ENCODE measurements around the gene INPP4A. TPM values are rescaled to one million over a fixed set of nuclear protein-coding genes. Genes with fewer than 3 reads are reported as not detected.

Gene INPP4A
- total and polyA plus RNA-seq, 9 of the 15 experiments (the other 6 are each of a cell fraction or from before 2014, with no cell fraction given), result 1.8 to 15.7 (median 8.3) TPM

DNA sequence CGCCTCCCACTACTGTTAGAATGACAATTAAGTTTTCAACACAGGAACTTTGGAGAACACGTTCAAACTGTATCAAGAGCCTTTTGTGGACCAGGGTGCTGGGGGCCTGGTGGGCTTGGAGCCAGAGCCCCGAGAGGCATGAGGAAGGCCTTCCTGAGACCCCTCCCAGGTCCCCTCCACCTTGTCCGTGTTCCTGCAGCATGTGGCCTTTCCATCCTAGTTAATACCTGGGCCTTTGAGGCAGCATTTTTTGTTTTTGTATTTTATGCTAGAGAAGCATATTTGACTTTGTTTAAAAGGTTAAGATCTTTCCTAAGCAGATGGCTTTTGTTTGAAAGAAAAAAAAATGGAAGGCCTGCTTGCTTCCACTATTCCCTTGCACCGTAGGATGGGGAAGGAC lies 68.0 kb downstream of the INPP4A start:
- in situ Hi-C loops (cut with MboI), result no loop called here
- H3K9me1 ChIP-seq (ENCODE audit: control insufficient read depth, insufficient read depth, low read length), result peaks cover 6% of the 10 kb centered on the region
- H4K20me1 ChIP-seq (replicated peaks; ENCODE audit: control insufficient read depth, insufficient read depth, low read length), result no peaks in the 10 kb centered on the region
- H3K27ac ChIP-seq (ENCODE audit: extremely low read depth, low read depth, low read length), result no peak overlapping the region
- H2AFZ ChIP-seq (ENCODE audit: low read depth, low read length), result no peak overlapping the region
- ATAC-seq (no peak), DNase-seq (ENCODE audit: extremely low read depth in 1 of 4, low spot score in 3 of 4) (peak in 1 of 4 experiments; percentile 13), FAIRE-seq (no peak)
- CTCF ChIA-PET (ENCODE audit: low intra/inter-chr PET ratio), result no interaction called here
- H3K4me3 ChIP-seq, result no peak overlapping the region
- POLR2A ChIA-PET, result no interaction called here
- H3K9ac ChIP-seq (ENCODE audit: insufficient read depth in 1 of 2, low read depth in 2 of 2, low read length in 2 of 2), result no peak overlapping the region
- peaks cover 53 to 60% of the 10 kb centered on the region in 2 experiments for H3K4me1 ChIP-seq (replicated peaks in 1 of 2; ENCODE audit: control insufficient read depth in 2 of 2, insufficient read depth in 2 of 2, low read length in 2 of 2)
- TF ChIP-seq MTA3 (IDR thresholded peaks at IDR 0.05; ENCODE audit: borderline replicate concordance) (no peak), ZNF316 (IDR thresholded peaks at IDR 0.05) (peak; percentile 58)
- no peaks in the 10 kb centered on the region for H3K36me3 ChIP-seq (ENCODE audit: control insufficient read depth, insufficient read depth, low read length)
- peaks cover 18% of the 10 kb centered on the region; the same call in 2 of the 3 replicates for H3K79me2 ChIP-seq (ENCODE audit: control insufficient read depth, insufficient read depth, low read length)
- no peak overlapping the region; the same call in 1 of the 2 replicates for H3K4me2 ChIP-seq (ENCODE audit: insufficient read depth, low read length)
- no peaks in the 10 kb centered on the region for H3K9me3 ChIP-seq (replicated peaks; ENCODE audit: control insufficient read depth, insufficient read depth, low read depth, low read length)
- no peaks in the 10 kb centered on the region for H3K27me3 ChIP-seq (ENCODE audit: control insufficient read depth in 2 of 2, insufficient read depth in 2 of 2, low read length in 2 of 2)
- no TSS peak for BruUV-seq (replicated peaks)
- intact Hi-C loops (cut with micrococcal nuclease), result no loop called here
- WGBS (ENCODE audit: insufficient coverage, low coverage, missing lambda C conversion rate), result 69% methylated on average over 5 of the region's 5 CpGs

DNA sequence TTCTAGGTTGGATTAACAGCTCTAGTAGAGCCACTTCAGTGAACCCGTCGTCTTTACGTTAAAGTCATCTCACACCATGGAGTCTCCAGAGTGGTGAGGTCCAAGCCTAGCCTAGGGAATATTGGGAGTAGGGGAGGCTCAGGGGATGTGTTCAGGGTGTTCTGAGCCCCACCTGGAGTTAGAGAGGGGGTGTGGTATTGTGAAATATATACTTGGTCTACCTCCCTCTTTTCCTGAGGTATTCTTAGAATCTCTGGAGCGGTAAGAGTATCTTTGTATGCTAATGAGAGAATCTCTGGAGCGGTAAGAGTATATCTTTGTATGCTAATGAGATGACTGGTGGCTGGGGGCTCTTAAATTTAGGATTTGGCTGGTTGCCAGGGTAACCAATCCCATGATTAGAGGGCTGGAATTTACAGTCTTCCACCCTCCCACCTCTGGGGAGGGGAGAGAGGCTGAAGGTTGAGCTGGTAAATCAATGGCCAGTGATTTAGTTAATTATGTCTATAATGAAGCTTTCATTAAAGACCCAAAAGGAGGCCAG lies 69.5 kb downstream of the INPP4A start:
- FAIRE-seq, result no peak

More for the DNA sequence above, 69.5 kb downstream of the INPP4A start:
- Histone ChIP-seq H3K27ac (ENCODE audit: extremely low read depth, low read depth, low read length) (no peak overlapping the region), H3K4me2 (ENCODE audit: insufficient read depth, low read length) (no peak overlapping the region), H3K4me1 (replicated peaks in 1 of 2; ENCODE audit: control insufficient read depth in 2 of 2, insufficient read depth in 2 of 2, low read length in 2 of 2) (peaks cover 39 to 50% of the 10 kb centered on the region in 2 experiments), H3K9me3 (replicated peaks; ENCODE audit: control insufficient read depth, insufficient read depth, low read depth, low read length) (no peaks in the 10 kb centered on the region), H3K36me3 (ENCODE audit: control insufficient read depth, insufficient read depth, low read length) (no peaks in the 10 kb centered on the region), H3K27me3 (ENCODE audit: control insufficient read depth in 2 of 2, insufficient read depth in 2 of 2, low read length in 2 of 2) (no peaks in the 10 kb centered on the region), H3K9me1 (ENCODE audit: control insufficient read depth, insufficient read depth, low read length) (no peaks in the 10 kb centered on the region), H2AFZ (ENCODE audit: low read depth, low read length) (no peak overlapping the region), H4K20me1 (replicated peaks; ENCODE audit: control insufficient read depth, insufficient read depth, low read length) (no peaks in the 10 kb centered on the region), H3K79me2 (ENCODE audit: control insufficient read depth, insufficient read depth, low read length) (peaks cover 8% of the 10 kb centered on the region; the same call in 2 of the 3 replicates), H3K9ac (ENCODE audit: insufficient read depth in 1 of 2, low read depth in 2 of 2, low read length in 2 of 2) (no peak overlapping the region), H3K4me3 (no peak overlapping the region)
- intact Hi-C loops (cut with micrococcal nuclease), result no loop called here
- 74% methylated on average over 5 of the region's 5 CpGs for WGBS (ENCODE audit: insufficient coverage, low coverage, missing lambda C conversion rate)
- no peak for TF ChIP-seq TAF1 (IDR thresholded peaks at IDR 0.05; ENCODE audit: control insufficient read depth, extremely low read depth, insufficient read depth, low read length, severe bottlenecking)
- TF ChIP-seq NFIC (IDR thresholded peaks at IDR 0.05), result peak; percentile 85
- no peak for TF ChIP-seq ZNF589 (CRISPR knock-in tag; IDR thresholded peaks at IDR 0.05; ENCODE audit: low read depth)
- no peak for TF ChIP-seq ZNF551 (CRISPR knock-in tag; IDR thresholded peaks at IDR 0.05)
- TF ChIP-seq MYNN (IDR thresholded peaks at IDR 0.05), result no peak
- no peak for TF ChIP-seq MYNN (CRISPR knock-in tag; IDR thresholded peaks at IDR 0.05)
- TF ChIP-seq ARID2 (IDR thresholded peaks at IDR 0.05), result no peak
- TF ChIP-seq CEBPB (tag; IDR thresholded peaks at IDR 0.05), result peak; percentile 65
- no peak for TF ChIP-seq ZNF507 (tag; conservative IDR thresholded peaks at IDR 0.05)
- TF ChIP-seq GABPB2 (CRISPR knock-in tag; conservative IDR thresholded peaks at IDR 0.05), result no peak
- peak; percentile 47 for TF ChIP-seq RFX1 (IDR thresholded peaks at IDR 0.05)
- peak; percentile 64 for TF ChIP-seq NFIX (CRISPR knock-in tag; IDR thresholded peaks at IDR 0.05; ENCODE audit: low read depth)
- DNase-seq (ENCODE audit: extremely low read depth in 1 of 4, low spot score in 3 of 4) (no peak), ATAC-seq (no peak)
- in situ Hi-C loops (cut with MboI), result no loop called here
- CTCF ChIA-PET (ENCODE audit: low intra/inter-chr PET ratio), result no interaction called here
- no TSS peak for BruUV-seq (replicated peaks)
- POLR2A ChIA-PET, result interaction anchor here (1.0 to 1.2 kb wide), 2 partner anchors 10 to 53 kb away, joined by 3 to 6 read pairs; no protein-coding TSS in a partner anchor
